ENCODE results near the gene ROCK2. TPM values are rescaled to one million over a fixed set of nuclear protein-coding genes. Genes with fewer than 3 reads are reported as not detected.

ROCK2 gene
- total and polyA plus RNA-seq, 9 of the 15 experiments (the other 6 are each of a cell fraction or from before 2014, with no cell fraction given), result 4.9 to 30.6 (median 14.3) TPM

DNA sequence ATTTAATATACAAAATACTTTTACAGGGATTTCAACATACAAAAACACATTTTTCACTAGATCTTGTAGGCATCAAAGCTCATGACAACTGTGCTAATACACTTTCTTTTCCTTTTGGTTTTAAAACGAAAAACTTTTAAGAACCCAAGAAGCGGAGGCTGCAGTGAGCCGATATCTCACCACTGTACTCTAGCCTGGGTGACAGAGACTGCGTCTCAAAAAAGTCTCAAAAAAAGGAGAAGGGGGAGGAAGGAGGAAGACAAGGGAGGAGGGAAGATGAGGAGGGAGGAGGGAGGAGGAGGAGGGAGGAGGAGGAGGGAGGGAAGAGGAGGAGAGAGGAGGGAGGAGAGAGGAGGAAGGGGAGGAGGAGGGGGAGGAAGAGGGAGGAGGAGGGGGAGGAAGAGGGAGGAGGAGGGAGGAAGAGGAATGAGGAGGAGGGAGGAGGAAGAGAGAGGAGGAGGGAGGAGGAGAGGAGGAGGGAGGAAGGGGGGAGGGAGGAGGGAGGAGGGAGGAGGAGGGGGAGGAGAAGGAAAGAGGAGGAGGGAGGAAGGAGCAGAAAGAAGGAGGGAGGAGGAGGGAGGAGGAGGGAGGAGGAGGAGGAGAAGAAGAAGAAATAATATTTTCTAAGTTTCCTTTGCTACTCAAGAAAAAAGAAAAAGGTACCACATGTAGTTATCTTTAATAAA, 13.8 kb downstream of the ROCK2 start:
- no TSS peak for BruUV-seq (replicated peaks)
- Histone ChIP-seq H3K4me3 (no peak overlapping the region), H3K27me3 (ENCODE audit: control insufficient read depth in 2 of 2, insufficient read depth in 2 of 2, low read length in 2 of 2) (no peaks in the 10 kb centered on the region), H4K20me1 (replicated peaks; ENCODE audit: control insufficient read depth, insufficient read depth, low read length) (peaks cover 13% of the 10 kb centered on the region), H3K9me3 (replicated peaks; ENCODE audit: control insufficient read depth, insufficient read depth, low read depth, low read length) (no peaks in the 10 kb centered on the region), H2AFZ (ENCODE audit: low read depth, low read length) (no peak overlapping the region), H3K79me2 (ENCODE audit: control insufficient read depth, insufficient read depth, low read length) (peaks cover 89% of the 10 kb centered on the region), H3K9ac (ENCODE audit: insufficient read depth in 1 of 2, low read depth in 2 of 2, low read length in 2 of 2) (peak overlapping the region in 1 of 2 experiments; percentile 13; a peak in 1 of 4 replicates), H3K9me1 (ENCODE audit: control insufficient read depth, insufficient read depth, low read length) (no peaks in the 10 kb centered on the region), H3K27ac (ENCODE audit: extremely low read depth, low read depth, low read length) (peak overlapping the region; percentile 5; the same call in 1 of the 3 replicates), H3K36me3 (ENCODE audit: control insufficient read depth, insufficient read depth, low read length) (no peaks in the 10 kb centered on the region), H3K4me2 (ENCODE audit: insufficient read depth, low read length) (no peak overlapping the region), H3K4me1 (replicated peaks in 1 of 2; ENCODE audit: control insufficient read depth in 2 of 2, insufficient read depth in 2 of 2, low read length in 2 of 2) (peaks cover 0 to 13% of the 10 kb centered on the region in 2 experiments; a peak in 2 of 5 replicates)
- FAIRE-seq, result no peak
- ChIA-PET CTCF (ENCODE audit: low intra/inter-chr PET ratio) (no interaction called here), POLR2A (interaction anchor here (1.2 kb wide), 1 partner anchor 12 kb away, joined by 6 read pairs; no protein-coding TSS in a partner anchor)
- 19% methylated on average over 4 of the region's 4 CpGs for WGBS (ENCODE audit: insufficient coverage, low coverage, missing lambda C conversion rate)
- intact Hi-C loops (cut with micrococcal nuclease) (no loop called here), in situ Hi-C loops (cut with MboI) (no loop called here)
- peak in 1 of 4 experiments; percentile 47 for DNase-seq (ENCODE audit: extremely low read depth in 1 of 4, low spot score in 3 of 4)
- ATAC-seq, result peak; percentile 49; the same call in 2 of the 3 replicates
- TF ChIP-seq RUNX1 (IDR thresholded peaks at IDR 0.05; ENCODE audit: low read depth), result no peak
- peak; percentile 40 for TF ChIP-seq HNRNPK (IDR thresholded peaks at IDR 0.05; ENCODE audit: low read depth, low read length, poor library complexity, severe bottlenecking)
- TF ChIP-seq, protein P1, sequence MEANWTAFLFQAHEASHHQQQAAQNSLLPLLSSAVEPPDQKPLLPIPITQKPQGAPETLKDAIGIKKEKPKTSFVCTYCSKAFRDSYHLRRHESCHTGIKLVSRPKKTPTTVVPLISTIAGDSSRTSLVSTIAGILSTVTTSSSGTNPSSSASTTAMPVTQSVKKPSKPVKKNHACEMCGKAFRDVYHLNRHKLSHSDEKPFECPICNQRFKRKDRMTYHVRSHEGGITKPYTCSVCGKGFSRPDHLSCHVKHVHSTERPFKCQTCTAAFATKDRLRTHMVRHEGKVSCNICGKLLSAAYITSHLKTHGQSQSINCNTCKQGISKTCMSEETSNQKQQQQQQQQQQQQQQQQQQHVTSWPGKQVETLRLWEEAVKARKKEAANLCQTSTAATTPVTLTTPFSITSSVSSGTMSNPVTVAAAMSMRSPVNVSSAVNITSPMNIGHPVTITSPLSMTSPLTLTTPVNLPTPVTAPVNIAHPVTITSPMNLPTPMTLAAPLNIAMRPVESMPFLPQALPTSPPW (CRISPR knock-in tag; IDR thresholded peaks at IDR 0.05), result peak; percentile 33; the same call in 1 of the 2 replicates
- no peak for TF ChIP-seq TAF9B (IDR thresholded peaks at IDR 0.05; ENCODE audit: partially characterized antibody)
- peak; percentile 91 for TF ChIP-seq PCBP2 (IDR thresholded peaks at IDR 0.05; ENCODE audit: low read depth, low read length, poor library complexity, severe bottlenecking)
- TF ChIP-seq ZNF263 (CRISPR knock-in tag; IDR thresholded peaks at IDR 0.05; ENCODE audit: borderline replicate concordance), result peak; percentile 92
- peak; percentile 67 for TF ChIP-seq PCBP1 (IDR thresholded peaks at IDR 0.05; ENCODE audit: low read depth, low read length, poor library complexity, severe bottlenecking)
